Esophagus muscularis mucosa (tissue), 3 donors: ENCODE measurements around the gene SAFB2.

Source experiments
- CTCF ChIP-seq, 3 experiments: fragments of 200-600 bp in 2 of 3; fragments of 450-650 bp in 1 of 3; sonication (generic) in 2 of 3; IDR thresholded peaks; one replicate each; pipeline ENCODE4 v1.5.1; 2017 to 2019; ENCODE audit warnings: antibody characterized with exemption in 3 of 3, mild to moderate bottlenecking in 2 of 3, moderate library complexity in 1 of 3
- POLR2A ChIP-seq: fragments of 450-650 bp; IDR thresholded peaks from one replicate; pipeline ENCODE4 v1.6.1; 2017; ENCODE audit warnings: antibody characterized with exemption, moderate library complexity, mild to moderate bottlenecking, low read depth

GRCh38 chr19:5554828-5555227 lies 67.7 kb downstream of the SAFB2 start:
- no peak for TF ChIP-seq POLR2A
- no peak for TF ChIP-seq CTCF (IDR thresholded peaks at IDR 0.05)
